GM23248 (cell line): ENCODE results near the gene RGS19.

Experiments
- EZH2 ChIP-seq: fragments of 200-600 bp; sonication (generic); IDR thresholded peaks from 2 replicates; pipeline ENCODE4 v1.6.1; 2018; ENCODE audit warnings: antibody characterized with exemption, mild to moderate bottlenecking; ENCODE audit not compliant: insufficient read depth, poor library complexity, severe bottlenecking
- EZH2phosphoT487 ChIP-seq: fragments of 200-600 bp; sonication (generic); IDR thresholded peaks from 2 replicates; pipeline ENCODE4 v1.6.1; 2018; ENCODE audit warnings: antibody characterized with exemption, moderate library complexity, mild to moderate bottlenecking, low read depth; ENCODE audit not compliant: insufficient read depth

DNA sequence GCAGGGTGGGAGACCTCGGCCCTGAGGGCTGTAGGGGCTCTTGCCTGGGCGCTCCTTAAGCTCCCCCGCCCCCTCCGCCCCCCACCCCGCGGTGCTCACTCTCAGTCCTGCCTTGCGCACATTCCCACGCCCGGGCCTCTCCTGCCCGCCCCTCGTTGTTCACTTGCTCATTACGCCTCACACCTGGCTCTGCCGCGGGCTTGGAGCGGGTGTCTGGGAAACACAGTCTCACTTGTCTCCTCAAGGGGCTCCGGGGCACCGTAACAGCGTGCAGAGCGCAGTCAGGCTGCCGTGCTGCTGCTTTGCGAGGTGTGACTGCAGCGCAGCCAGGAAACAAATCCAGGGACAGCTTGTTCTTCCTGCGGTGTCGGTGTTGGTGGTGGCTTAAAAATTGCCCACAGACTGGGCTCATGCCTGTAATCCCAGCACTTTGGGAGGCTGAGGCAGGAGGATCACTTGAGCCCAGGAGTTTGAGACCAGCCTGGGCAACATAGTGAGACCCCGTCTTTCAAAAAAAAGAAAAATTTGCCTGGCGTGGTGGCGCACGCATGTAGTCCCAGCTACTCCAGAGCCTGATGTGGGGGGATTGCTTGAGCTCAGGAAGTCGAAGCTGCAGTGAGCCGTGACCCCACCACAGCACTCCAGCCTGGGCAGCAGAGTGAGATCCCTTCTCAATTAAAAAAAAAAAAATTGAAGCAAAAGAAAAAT, 23.5 kb upstream of the RGS19 start:
- TF ChIP-seq EZH2phosphoT487 (no peak), EZH2 (peak; percentile 42)
